Fibroblast of skin of right biceps (primary cell): Measurements from ENCODE around the gene ERAP2.
"Not testable (repeated sequence)": the region's sequence is repeated elsewhere in the genome, so short reads cannot be mapped to it uniquely, and the experiment has no call there.

ENCODE experiments used
- DNase-seq: peaks from one replicate; pipeline ENCODE4 v3.0.0-alpha.2; 2013

The ERAP2 gene

DNA sequence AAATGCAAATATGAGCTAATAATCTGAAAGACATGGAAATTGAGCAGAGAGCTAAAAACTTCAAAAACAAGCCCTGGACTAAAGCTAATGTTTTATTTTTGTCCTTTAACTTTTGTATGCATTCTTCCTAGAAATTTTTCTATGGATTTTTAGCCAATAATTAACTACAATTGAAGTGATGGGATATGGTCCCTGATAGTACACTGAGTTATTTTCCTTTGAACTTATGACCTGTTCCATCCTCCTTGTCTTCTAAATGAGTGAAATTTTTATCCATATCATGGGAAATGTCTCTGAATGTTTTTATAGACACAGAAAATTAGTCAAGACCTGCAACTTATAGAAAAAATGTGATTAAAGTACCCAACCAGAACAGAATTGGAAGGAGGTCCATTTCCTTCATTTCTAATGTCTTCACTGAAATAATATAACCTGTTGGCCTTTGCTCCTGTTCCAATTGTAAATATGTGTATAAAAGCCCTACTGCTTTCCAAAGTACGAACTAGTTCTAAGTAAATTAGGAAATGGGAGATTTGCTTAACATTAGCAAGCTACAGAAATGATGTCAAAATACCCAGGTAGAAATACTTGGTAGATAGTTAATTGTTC, 11.3 kb upstream of the ERAP2 start:
- DNase-seq = no peak

DNA sequence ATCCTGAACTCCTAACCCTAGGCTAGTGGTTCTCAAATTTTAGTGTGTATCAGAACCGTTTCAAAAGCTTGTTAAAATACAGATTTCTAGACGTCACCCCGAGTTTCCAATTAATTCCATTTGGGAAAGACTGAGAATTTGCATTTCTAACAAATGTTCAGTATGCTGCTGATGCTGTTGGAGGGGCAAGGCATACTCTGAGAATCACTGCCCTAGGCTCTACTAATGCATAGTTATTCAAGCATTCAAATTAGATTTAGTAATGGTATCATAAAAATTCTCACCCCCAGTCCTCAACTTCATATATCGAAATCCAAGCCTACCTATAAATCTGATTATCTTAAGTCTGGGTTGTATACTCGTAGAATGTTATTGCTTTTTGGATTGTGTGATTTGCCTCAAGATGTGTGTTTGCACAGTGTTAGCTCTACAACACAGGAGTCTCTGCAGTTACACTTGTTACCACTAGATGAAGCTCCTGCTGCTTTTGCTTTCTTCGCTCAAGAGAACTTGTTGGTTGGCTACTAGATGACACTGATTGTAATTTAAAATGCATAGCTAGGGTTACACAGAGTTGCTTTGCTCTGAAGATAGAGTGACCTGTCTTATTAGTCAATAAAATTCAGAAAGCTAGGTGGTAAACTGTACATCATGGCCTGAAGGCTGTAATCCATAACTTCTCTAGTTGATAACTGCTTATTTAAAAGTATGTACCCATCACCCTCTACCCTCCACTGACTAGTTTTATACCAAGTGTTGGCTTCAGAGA, 7.5 kb upstream of the ERAP2 start:
- DNase-seq = peak; percentile 63

DNA sequence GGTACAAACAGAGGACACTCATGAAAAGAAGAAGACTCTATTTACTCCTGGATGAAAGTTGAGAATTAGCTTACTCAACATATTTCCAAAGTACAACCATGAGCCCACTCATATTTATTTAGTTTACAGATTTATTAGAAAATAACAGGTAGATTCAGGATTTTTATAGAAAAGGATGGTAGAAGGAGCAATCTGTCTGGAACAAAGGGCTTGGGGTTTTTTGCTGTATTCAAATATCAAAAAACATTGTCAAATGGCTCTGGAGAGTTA, 7.0 kb upstream of the ERAP2 start:
- DNase-seq = no peak

DNA sequence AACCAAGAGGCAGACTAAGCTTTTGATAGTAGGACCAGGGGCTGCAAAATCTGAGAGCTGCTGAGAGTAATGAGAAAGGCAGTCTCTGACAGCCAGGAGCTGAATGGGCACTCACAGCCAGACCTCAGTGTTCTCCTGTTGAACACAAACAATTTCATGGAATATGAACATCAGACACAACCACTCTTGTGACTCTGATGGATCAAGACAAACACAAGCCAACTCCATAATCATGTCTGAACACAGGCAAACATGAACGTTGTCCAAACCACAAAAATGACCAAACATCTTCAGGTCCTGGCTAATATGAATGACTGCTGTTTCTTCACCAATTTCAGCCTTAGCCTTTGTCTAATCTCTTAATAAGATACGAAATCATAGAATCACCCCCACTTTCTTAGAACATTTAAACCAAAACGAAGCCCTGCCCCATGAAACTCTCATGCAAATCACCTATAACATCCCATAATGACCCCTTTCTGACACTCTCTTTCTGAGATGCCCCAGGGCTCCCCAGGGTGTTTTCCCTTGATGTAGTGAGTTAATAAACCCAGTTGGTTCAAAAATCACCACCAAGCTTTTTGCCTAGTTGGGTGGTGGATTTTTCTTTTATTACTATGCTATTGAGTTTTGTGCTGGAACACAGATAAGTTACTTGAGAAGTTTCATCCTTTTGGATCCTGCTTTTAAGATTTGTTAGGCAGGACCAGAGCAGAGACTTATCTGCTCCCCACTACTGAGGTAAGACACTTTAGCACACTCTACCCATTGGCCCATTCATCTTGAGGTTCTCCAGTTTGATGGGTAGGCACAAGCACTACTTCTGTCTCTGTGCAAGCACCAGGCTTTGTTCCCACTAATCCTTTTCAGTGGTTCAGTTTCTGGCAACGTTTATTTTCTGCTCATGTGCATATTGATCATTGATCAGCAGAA, 5.9 kb upstream of the ERAP2 start:
- no peak for DNase-seq

DNA sequence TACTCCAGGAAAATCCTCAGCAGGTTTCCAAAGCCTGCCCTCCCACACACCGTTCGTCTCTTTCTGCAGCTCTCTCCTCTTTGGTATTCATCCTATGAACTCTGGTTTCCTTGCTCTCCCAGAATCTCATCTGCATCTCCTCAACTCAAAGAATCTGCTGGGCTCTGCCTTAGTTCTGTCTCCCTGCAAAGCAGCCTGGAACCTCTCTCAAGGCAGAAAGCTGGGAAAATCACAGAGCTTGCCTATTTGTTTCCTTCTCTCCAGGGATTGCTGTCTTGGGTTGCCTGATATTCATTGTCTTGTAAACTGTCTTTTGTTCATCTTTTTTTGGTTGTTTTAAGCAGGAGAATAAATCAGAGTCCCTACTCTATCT, 5.3 kb upstream of the ERAP2 start:
- DNase-seq = no peak

DNA sequence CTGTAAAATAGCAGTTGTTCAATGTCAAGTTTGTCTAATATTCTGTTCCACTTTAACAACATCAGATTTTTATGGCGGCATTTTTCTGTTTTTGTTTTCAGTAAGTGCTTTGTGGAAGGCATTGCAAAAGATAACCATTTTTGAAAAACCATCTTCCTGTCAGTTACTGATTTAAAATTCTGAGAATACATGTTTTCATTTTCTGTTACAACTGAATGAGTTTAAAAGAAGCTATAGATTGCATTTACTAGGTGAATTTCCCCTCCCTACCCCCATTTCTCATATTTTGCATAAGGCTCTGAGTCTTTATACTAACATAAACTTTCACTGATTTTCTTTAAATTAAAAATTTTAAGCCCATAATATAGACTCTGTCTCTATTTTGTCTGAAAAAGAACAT, 4.6 kb upstream of the ERAP2 start:
- no peak for DNase-seq

DNA sequence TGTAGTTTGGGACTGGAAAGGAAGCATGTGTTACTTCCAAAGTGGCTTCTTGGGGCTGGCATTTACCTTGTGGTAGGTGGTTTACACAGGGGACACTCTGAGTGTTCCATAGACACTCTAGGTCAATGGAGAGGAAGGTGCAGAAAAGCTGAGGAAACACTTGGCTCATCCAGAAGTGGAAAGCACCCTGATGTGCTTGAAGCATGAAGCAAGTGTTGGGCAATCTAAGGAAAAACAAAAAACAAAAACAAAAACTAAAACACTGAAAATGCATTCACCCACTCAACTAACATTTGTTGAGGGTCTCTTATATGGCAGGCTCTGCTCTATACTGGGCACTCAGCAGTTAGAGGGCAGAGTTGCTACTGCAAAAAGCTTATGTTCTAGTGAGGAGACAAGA, 2.9 kb upstream of the ERAP2 start:
- DNase-seq = no peak

DNA sequence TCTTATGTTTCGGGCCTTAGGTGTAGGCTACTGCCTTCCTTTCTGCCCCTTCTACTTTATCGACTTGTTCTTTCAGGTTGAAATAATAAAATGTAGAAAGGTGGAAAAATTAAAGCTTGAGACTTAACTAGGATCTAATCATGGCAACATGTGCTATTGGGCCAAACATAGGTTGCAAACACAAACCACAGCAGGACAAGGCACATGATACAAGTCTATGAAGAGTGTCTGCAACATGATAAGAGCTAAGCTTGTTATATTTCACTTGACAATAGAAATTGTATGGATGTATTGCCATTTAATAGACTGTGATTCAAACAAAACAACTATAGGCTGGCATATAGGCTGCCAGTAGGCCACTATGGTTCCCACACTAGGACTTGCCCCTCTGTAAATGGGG, 1.7 kb upstream of the ERAP2 start:
- DNase-seq = no peak

DNA sequence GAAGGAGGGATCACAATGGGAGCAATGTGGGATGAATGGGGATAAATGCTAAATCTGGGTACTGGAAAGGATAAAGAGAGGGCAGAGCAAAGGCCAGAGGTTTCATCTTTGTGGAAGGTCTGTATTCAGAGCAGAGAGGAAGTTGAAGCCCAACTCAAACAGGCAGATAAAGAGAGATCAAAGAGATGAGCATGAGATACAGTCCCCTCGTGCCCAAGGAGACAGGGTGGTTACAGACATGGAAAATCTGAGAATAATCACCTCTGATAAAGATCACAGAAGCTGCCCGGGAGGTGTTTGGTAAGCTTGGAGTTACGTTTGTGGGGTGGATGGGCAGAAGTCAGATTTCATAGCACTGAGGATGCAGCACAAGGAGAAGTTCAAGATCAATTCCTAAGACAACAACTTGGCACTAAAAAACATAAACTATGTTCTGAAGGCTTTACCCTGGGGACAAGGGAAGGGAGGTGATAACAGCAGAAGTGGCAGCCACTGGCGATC, 459 bp upstream of the ERAP2 start:
- no peak for DNase-seq

DNA sequence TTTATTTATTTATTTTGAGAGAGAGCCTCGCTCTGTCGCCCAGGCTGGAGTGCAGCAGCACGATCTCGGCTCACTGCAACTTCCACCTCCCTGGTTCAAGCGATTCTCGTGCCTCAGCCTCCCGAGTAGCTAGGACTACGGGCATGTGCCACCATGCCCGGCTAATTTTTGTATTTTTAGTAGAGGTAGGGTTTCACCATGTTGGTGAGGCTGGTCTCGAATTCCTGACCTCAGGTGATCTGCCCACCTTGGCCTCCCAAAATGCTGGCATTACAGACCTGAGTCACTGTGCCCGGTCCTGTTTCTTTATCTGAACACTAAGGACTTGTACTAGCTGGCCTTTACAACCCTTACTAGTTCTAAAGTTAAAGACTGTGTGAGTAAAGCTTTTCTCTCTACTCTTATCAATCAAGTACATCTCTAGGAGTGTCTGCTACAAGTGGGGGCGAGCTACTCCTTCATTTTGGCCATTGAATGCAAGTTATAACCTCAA, 723 bp downstream of the ERAP2 start:
- DNase-seq = not testable (repeated sequence)

DNA sequence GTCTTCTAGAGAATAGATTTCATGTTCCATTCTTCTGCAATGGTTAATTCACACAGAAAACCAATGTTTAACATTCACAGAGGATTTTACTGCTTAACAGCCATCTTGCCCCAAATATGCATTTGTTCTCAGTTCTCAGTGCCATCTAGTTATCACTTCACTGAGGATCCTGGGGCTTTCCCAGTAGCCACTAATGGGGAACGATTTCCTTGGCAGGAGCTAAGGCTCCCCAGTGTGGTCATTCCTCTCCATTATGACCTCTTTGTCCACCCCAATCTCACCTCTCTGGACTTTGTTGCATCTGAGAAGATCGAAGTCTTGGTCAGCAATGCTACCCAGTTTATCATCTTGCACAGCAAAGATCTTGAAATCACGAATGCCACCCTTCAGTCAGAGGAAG, 3.4 kb downstream of the ERAP2 start:
- no peak for DNase-seq

DNA sequence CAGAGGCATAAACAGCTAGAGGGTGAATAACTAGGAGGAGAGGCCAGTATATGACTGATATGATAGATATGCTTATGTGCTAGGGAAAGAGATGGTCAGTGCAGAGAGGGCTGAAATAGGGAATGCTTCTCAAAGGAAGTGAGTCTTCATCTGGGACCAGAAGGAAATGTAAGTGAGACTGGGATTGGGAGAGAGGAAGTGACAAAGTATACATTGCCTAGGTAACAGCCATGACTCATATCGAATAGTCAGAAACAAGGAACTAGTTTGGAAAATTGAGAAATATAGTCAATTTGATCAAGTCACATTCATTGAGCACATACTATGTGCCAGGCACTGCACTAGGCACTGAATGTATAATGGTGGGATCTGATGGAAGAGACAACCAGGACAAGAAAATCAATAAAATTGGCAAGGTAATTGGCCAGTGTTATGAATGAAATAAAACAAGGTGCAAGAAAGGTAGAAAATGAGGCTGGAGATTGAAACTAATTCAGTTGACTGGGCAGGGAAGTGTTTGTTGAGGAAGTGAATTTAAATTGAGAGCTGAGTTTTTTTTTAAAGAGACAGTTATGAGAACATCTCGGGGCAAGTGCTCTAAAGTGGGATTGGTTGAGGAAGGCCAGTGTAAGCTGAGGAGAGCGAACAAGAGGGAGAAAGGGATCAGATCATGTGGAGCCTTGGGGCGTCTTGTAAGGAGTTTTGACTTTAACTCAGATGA, 4.3 kb downstream of the ERAP2 start:
- DNase-seq = peak; percentile 72

DNA sequence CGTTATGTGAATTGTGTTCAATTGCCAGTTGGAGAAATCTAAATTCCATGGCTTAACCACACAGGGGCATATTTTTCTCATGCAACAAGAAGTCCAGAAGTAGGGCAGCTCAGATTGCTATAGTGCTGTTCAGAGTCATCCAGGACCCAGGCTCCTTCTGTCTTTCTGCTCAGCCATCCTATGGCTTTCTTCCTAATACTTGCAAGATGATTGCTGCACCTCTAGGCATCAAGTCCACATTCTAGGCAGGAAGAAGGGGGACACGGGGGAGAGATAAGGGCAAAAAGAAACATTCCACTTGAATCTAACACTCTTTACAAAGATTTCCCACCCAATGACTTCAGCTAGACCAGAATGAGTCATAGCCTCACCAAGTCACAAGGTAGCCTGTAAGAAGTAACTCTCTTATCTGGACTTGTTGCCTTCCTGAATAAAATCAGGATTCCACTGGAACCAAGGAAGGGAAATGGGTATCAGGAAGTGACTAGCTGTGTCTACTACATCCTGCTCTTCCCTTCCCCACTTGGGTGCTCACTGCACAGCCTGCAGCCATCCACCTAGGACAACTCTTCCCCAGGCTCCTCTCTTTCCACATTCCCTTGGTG, 5.3 kb downstream of the ERAP2 start:
- DNase-seq = peak; percentile 67

DNA sequence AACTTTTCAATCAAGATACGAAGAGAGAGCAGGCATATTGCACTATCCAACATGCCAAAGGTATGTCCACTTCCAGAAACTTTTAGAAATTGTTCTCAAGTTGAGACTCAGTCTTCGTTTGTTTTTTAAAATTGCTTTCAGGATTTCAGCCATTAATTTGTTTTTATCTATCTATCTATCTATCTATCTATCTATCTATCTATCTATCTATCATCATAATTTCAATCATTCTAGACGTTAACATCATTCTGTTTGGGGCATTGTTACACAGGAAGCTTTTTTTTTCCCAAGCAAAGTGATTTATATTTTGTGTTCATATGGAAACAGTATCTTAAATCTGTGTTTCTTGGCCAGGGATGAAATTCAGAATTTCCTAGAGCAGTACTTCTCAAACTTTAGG, 7.6 kb downstream of the ERAP2 start:
- no peak for DNase-seq

DNA sequence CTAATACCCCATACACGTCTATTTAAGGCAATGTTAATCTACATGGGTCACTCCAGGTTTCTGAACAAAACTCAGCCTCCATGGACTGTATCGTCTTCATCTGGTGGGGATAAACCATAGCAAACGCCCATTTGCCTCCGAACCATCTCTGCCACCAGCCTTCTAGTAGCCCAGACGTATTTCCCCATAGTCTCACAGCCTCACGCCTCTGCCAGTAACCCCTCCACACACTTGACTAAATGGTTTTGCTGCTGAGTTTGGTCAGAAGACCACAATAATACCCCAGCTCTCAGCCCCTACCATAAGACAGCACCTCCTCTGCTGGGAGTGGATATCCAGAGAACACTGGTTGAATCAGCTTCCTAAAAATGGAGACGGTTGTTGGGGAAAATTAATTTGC, 8.7 kb downstream of the ERAP2 start:
- DNase-seq = no peak

DNA sequence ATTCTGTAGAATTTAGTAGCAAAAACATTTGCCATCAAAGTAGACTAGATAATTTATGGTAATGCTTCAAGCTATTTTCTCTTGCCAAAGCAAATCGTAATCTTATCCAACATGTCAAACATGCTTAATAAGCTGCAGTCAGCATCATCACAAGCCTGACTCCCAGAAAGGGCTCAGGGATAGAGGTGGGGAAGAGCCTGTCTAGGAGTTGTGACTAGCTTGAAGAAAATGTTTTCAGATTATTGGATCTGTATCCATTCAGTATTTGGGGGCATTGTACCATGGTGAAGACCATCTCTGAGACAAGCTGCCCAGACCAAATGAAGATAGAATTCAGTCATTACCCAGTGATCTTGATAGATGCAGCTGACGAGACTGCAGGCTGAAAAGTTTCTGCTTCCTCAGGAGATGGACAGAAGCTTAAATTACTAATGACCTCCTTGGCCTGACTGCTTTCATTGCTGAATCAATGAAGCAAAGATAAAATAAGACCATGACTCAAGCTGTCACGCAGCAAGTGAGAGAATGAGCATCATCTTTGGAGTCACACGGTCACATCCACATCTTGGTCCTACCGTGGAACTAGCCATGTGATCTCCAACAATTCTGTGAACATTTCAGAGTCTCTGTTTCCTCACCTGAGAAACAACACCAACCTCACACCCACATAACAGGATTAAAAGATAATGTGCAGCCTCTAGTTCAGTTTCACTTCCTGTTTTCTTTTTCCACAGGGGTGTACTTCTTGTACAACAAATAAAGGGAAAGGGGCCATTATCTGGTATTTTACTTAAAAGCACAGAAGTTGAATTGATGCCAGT, 9.4 kb downstream of the ERAP2 start:
- no peak for DNase-seq

DNA sequence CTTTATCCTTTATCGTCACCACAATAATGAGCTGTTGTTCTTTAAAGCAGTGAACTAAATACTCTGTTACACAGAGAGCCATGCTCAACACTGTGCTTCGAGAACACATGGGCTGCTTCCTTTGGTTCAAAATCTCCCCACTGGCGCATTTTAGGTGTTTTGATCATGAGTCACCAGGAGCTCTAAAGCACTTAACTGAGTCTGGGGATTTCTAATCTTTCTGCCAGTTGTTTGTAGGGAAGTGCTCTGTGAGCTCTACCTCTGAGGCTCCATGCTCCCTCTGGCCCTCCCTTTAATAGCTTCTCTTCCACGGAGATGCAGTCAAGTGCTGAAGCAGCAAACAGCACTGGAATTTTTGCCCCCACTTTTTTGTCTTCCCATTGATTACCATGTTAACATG, 17.0 kb downstream of the ERAP2 start:
- peak; percentile 83 for DNase-seq

DNA sequence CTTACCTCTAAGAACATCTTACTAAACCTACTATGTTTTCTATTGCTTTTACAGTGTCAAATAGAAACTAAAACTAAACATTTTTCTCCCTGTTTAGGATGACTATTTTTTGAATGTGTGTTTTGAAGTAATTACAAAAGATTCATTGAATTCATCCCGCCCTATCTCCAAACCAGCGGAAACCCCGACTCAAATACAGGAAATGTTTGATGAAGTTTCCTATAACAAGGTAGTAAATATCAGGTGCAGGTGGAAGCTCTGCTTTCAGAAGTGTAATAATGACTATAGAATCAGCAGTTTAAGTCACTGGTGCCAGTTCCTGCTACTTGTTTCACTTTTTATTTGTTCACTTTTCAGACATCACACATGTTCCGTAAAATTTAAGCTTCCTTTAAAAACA, 20.0 kb downstream of the ERAP2 start:
- DNase-seq = no peak

DNA sequence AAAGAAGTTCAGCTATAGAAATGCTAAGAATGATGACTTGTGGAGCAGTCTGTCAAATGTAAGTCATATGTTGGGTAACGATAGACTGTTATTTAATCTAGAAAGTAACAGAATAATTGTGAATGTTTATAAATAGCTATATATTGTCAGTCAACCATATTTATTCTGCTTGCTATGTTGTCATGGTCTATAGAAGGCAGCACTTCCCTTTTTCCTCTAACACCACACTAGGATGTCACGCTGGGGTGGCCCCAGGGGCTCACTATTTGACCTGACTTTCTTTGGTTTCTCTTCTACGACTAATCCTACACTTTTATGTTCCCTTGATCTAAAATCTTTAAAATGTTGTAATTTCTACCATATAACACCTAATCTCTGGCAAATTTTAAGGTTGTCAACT, 20.5 kb downstream of the ERAP2 start:
- DNase-seq = no peak

DNA sequence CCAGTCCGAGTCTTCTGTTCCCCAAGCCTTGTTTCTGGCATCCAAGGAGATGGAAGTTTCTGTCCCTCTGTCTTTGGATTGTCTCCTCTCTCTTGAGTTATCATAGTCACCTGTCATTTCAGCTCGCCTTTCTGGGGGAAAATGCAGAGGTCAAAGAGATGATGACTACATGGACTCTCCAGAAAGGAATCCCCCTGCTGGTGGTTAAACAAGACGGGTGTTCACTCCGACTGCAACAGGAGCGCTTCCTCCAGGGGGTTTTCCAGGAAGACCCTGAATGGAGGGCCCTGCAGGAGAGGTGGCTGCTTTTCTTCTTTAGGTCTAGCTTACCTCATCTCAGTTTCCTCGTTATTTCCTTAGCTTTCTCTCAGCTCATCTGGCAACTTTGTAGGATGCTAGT, 25.1 kb downstream of the ERAP2 start:
- DNase-seq = no peak

DNA sequence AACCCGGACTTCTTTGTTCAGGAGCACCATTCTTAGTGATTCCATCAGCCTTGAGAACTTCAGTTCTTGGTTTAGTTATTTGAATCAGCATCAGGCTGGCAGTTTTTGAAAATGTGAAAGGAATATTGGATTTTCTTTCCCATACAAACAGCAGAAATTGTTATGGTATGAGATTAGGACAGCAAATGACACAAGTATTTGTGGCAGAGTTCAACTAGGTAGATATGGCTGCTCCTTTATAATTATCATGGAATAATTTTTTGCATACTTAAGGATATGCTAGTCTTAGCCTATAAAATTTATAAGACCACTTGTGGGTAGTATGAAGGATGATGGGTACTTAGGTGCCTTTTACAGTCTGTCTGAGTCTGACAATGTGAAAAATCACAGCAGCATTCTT, 25.5 kb downstream of the ERAP2 start:
- DNase-seq = no peak

DNA sequence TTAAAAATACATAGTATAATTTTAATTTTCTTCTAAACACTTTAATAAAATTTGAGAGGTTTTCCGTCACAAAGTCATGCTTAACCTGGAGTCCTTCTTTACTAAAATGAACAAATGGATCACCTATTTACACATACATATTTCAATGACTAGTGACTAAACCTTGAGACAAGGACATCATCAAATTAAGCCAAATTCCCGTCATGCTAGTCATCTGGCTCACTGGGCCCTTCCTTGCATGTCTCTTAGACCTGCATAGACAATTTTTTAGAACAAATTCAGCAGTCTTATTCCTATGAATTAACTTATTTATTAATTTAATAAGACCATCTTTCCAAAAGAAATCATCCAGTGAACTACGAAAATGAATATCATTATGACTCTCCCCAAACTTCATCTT, 26.6 kb downstream of the ERAP2 start:
- DNase-seq = peak; percentile 14
